Activated naive CD8-positive, alpha-beta T cell (primary cell): Measurements from ENCODE around the gene GFAP.

Source experiments
- H3K27ac Mint-ChIP-seq: one replicate; pipeline ENCODE4 v1.8.0; 2021; ENCODE audit warnings: mixed read lengths
- H3K27me3 Mint-ChIP-seq: one replicate; pipeline ENCODE4 v1.8.0; 2021; ENCODE audit warnings: mixed read lengths
- H3K36me3 Mint-ChIP-seq: one replicate; pipeline ENCODE4 v1.8.0; 2021; ENCODE audit warnings: mixed read lengths
- H3K4me1 Mint-ChIP-seq: one replicate; pipeline ENCODE4 v1.8.0; 2021; ENCODE audit warnings: low read depth, mixed read lengths
- H3K4me3 Mint-ChIP-seq: one replicate; pipeline ENCODE4 v1.8.0; 2021; ENCODE audit warnings: mild to moderate bottlenecking, mixed read lengths
- H3K9me3 Mint-ChIP-seq: one replicate; pipeline ENCODE4 v1.8.0; 2021; ENCODE audit warnings: low read depth, mixed read lengths

Gene GFAP

DNA sequence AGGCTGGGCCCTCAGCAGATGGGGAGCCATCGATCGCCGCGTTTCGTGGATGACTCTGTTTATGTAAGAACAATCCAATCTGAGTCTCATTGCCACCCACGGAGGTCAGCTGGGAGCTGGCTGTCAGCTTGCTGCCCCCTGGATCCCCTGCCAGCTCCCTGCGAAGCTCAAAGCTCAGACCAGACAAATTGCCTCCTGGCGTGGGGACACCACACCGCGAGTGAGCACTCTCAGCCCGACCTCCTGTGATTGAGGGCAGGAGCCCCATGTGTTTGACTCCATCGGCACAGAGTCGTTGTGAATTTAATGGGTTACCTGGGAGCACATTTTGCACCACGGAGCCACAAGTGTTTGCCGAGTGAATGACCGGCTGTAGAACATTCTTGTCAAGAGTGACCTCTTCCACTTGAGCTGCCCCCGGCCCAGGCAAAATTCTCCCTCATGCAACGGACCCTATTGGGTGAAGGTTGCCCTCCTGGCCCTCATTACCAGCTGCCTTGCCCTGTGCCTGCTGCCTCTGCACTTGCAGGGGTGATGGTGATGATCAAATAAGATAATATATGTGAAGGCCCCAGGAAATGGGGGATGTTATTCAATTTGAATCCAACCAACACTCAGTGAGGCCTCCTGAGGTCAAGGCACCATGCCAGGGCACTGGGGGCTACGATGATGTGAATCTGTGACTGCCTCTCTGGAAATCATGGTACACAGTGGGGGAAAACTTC, 7.6 kb upstream of the GFAP start:
- Mint-ChIP-seq H3K27ac (no peak overlapping the region), H3K36me3 (no peaks in the 10 kb centered on the region), H3K4me3 (no peak overlapping the region)

DNA sequence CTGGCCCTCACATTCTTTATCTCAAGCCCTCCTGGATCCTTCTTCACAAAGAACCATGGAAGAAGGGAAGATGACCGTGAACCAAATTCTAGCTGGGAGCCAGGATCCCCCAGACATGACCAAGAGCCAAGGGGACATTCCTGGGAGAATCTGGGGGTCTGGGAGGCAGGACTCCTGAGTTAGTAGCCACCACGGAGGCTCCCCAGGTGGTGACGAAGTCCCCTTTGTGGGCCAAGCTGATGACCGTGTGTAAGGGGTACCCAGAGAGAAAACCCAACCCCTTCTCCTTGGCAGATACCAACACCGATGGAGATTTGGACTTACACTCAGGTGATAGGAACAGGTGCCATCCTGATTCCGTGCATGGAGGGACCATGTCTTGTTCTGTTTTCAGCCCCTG, 6.8 kb upstream of the GFAP start:
- Mint-ChIP-seq H3K4me1 (no peaks in the 10 kb centered on the region), H3K36me3 (no peaks in the 10 kb centered on the region), H3K27ac (no peak overlapping the region), H3K4me3 (no peak overlapping the region), H3K9me3 (no peaks in the 10 kb centered on the region), H3K27me3 (no peaks in the 10 kb centered on the region)

More for the DNA sequence above, 7.6 kb upstream of the GFAP start:
- no peaks in the 10 kb centered on the region for H3K9me3 Mint-ChIP-seq
- H3K4me1 Mint-ChIP-seq, result no peaks in the 10 kb centered on the region
- no peaks in the 10 kb centered on the region for H3K27me3 Mint-ChIP-seq

DNA sequence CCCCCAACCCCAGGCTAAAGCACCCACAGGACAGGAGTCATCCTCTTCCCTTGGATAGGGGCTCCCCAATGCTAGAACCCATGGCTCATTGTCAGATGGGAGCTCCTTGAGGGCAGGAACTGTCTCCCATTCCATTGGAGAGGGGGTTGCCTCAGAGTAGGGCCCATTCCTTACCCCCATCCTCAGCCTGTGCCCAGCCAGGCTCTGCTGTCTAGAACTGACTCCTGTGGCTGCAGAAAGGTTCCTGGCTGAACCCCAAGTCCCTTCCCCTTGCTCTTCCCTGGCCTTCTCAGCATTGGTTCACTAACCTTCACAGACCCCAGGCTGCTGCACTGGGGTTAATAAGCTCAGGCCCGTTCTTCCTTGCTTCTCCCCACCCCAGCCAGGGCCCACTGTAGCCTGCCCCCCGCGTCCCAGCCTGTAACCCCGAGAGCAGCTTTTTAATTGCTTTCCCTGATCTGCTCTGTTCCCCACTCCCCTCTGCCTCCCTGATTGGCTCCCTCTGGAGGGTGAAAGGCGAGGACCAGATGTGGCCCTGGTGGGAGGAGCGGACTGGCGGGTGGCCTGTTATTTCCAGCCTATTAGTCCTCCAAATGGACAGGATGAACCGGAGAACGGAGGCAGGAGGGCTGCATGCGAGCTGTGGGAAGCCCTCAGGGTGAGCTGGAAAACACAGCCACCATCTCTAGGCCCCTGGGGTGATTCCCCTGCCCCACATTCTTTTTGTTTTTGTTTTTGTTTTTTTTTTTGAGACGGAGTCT, 6.0 kb upstream of the GFAP start:
- Mint-ChIP-seq H3K27ac (no peak overlapping the region), H3K27me3 (no peaks in the 10 kb centered on the region), H3K4me1 (no peaks in the 10 kb centered on the region), H3K9me3 (no peaks in the 10 kb centered on the region), H3K4me3 (no peak overlapping the region), H3K36me3 (no peaks in the 10 kb centered on the region)

DNA sequence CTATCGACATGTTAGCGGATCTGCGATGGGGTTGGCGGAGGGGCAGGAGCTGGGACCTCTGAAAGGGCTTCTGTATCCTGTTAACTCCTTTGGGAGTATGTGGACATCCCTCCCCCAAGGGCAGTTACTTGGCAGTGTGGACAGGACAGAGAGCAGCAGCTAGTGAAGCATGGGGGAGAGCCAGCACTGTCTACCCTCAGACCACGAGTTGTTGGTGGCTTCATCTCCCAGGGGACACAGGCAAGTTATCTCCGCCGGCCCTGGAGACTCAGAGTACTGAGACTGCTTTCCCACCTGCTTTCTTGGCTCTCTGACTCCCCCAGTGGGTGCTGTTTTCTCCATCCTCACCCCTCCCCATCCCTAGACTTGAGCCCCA, 5.3 kb upstream of the GFAP start:
- Mint-ChIP-seq H3K36me3 (no peaks in the 10 kb centered on the region), H3K4me1 (no peaks in the 10 kb centered on the region), H3K9me3 (no peaks in the 10 kb centered on the region), H3K27me3 (no peaks in the 10 kb centered on the region), H3K27ac (no peak overlapping the region), H3K4me3 (no peak overlapping the region)

DNA sequence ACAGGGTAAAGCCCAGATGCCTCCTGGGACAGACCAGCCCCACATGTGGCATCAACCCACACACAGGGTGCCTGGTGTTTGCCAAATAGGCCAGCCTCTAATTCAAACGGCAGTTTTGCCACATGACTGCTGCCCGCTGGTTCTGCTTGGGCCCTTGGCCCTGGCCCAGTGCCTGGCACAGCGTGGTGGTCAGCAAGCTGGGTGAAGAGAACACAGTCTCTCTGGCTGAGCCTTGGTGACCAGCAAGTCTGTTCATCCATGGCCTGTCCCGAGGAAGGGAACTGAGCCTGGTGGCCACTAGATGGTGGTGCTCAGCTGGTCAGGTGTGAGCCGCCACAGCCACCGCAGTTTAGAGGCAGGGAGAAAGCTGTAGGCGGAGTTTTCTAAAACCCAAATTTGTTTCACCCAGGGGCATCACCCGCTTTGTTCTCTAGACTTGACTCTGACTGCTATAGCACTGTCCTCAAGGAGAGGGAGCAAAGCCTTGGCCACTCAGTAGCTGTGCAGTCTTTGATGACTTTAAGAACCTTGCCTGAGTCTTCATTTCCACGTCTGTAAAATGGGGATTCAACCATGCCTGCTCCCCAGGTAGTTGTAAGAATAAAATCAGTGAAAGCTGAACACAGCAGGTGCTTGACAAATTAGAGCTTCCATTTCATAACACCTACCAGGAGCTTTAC, 4.7 kb upstream of the GFAP start:
- no peaks in the 10 kb centered on the region for H3K9me3 Mint-ChIP-seq
- no peaks in the 10 kb centered on the region for H3K27me3 Mint-ChIP-seq
- no peak overlapping the region for H3K4me3 Mint-ChIP-seq
- no peaks in the 10 kb centered on the region for H3K4me1 Mint-ChIP-seq
- H3K27ac Mint-ChIP-seq, result no peak overlapping the region
- H3K36me3 Mint-ChIP-seq, result no peaks in the 10 kb centered on the region

DNA sequence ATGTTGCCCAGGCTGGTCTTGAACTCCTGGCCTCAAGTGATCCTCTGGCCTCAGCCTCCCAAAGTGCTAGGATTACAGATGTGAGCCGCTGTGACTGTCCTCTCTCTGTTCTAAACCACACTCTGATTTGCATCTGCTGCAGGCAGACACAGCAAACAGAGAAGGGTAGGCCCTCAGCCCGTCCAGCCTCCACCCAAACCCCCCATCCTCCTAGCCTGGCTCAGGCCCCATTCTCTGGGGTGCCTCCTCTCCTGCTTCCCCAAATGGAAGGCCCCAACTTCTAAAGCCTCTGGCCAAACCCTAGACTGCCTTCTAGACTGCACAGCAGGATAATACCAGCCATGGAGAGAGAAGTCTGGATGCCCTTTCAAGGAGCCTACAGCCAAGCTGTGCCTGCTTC, 4.1 kb upstream of the GFAP start:
- no peaks in the 10 kb centered on the region for H3K36me3 Mint-ChIP-seq
- no peak overlapping the region for H3K27ac Mint-ChIP-seq
- H3K4me1 Mint-ChIP-seq, result no peaks in the 10 kb centered on the region
- H3K4me3 Mint-ChIP-seq, result no peak overlapping the region
- no peaks in the 10 kb centered on the region for H3K27me3 Mint-ChIP-seq
- H3K9me3 Mint-ChIP-seq, result no peaks in the 10 kb centered on the region

DNA sequence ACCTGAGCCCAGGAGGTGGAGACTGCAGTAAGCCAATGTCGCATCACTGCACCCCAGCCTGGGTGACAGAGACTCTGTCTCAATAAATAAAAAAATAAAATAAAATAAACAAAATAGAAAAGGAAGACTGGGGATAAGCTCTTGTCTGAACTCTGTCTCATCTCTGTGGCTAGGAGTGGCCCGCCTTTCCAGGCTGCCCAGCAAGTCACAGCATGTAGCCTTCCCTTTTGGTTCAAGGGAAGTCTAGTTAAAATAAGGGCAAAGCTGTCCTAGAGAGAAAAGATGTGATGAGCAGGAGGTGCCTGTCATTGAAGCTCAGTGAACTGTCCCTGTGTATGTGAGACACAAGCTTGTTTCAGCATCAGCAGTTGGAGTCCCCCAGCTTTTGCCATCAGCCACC, 2.7 kb upstream of the GFAP start:
- Mint-ChIP-seq H3K27me3 (peaks cover 7% of the 10 kb centered on the region), H3K4me3 (no peak overlapping the region), H3K27ac (no peak overlapping the region), H3K9me3 (no peaks in the 10 kb centered on the region), H3K36me3 (no peaks in the 10 kb centered on the region), H3K4me1 (peaks cover 2% of the 10 kb centered on the region)

DNA sequence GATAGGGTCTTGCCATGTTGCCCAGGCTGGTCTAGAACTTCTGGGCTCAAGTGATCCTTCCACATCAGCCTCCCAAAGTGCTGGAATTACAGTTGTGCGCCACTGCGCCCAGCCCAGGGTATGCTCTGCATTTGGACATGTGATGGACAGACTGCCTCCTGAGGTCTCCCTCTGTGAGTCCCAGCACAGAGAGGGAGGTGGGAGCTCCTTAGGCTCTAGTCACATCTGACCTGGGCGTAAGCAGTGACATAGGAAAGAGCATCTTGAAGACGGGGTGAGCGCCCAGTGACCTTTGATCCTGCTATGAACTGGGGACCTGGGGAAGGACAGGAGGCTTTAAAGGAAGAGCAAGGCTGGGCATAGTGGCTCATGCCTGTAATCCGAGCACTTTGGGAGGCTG, 2.2 kb upstream of the GFAP start:
- Mint-ChIP-seq H3K27ac (no peak overlapping the region), H3K27me3 (peaks cover 9% of the 10 kb centered on the region), H3K4me3 (no peak overlapping the region), H3K4me1 (peaks cover 2% of the 10 kb centered on the region), H3K36me3 (no peaks in the 10 kb centered on the region), H3K9me3 (no peaks in the 10 kb centered on the region)

DNA sequence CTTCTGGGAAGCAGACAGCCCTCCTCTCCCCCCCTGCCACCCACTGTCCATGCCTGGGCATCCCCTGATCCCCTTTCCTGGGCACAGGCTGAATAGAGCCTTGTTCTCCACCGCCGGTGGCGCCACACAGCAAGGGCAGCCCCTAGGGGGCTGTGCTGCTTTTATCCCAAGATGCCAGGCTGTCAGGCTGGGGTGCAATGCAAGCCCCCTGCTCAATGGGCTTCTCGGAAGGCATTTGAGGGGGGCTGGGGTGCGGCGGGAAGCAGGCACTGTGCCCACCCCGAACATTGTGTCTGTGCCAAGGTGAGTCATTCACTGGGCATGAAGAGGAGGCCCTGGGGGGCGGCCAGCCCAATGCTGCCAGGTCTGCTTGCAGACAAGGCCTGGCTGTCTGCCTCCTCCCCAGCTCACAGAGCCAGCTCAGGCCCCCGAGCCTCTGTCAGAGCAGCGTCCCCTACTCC, 1.5 kb upstream of the GFAP start:
- Mint-ChIP-seq H3K9me3 (no peaks in the 10 kb centered on the region), H3K36me3 (no peaks in the 10 kb centered on the region), H3K4me1 (peaks cover 2% of the 10 kb centered on the region), H3K4me3 (no peak overlapping the region), H3K27ac (no peak overlapping the region), H3K27me3 (peaks cover 10% of the 10 kb centered on the region)

DNA sequence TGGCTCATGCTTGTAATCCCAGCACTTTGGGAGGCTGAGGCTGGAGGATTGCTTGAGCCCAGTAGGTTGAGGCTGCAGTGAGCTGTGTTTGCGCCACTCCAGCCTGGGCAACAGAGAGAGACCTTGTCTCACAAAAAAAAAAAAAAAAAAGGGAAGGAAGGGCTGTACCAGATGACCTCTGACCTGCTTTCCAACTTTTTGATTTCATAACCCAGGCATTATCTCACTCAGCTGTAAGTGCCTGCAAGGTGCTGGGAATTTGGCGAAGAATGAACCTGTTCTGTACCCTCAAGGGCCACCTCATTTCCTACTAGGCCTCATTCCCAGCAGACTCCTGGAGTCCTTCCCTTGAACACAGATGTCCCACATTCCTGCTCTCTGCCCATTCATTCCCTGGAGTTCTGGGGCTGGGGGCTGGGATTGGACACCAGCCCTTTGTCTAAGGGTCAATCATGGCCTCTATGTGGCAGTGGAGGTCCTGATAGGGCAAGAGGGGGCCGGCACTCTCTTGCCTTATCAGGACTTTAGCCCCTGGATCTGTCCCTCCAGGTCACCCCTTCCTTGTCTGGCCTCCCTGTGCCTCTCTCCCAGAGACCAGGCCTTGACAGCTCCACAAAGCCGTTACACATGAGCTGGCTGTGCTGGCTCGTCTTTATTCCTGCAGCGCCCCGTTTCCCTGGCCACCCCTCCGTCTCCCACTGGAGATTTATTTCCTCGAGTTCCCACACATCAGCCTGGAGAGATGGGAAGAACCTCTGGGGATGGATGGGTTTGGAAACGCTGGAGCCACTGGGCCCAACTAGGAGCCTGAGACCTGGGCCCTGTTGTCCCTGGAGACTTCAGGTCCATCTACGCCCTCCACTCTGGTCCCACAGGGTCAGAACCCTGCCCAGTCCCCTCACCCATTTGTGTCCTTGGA, 821 bp upstream of the GFAP start:
- Mint-ChIP-seq H3K27me3 (peaks cover 10% of the 10 kb centered on the region), H3K27ac (no peak overlapping the region), H3K9me3 (no peaks in the 10 kb centered on the region), H3K36me3 (no peaks in the 10 kb centered on the region), H3K4me1 (peaks cover 2% of the 10 kb centered on the region), H3K4me3 (no peak overlapping the region)

DNA sequence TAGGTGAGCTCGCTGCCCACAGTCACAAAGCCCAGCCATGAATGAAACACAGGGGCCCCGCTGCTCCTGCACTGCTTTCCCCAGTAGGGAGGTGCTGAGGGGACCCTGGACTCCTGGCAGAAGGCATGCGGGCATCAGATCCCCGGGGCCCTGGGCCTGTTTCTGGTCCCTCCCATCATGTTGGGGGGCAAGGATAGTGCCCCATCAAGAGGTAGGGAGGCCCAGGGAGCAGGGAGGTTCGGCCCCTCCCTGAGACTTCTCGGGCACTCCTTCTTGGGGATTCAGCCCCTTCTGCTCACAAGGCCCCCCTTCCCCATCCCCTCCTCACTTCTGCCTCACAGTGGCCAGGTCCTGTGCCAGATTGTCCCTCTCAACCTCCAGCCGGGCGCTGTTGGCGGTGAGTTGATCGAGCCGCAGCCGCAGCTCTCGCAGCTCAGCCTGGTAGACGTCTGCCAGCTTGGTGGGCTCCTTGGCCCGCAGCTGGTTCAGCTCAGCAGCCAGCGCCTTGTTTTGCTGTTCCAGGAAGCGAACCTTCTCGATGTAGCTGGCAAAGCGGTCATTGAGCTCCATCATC, 515 bp downstream of the GFAP start:
- Mint-ChIP-seq H3K4me3 (no peak overlapping the region), H3K4me1 (peaks cover 6% of the 10 kb centered on the region), H3K9me3 (no peaks in the 10 kb centered on the region), H3K36me3 (no peaks in the 10 kb centered on the region), H3K27ac (no peak overlapping the region), H3K27me3 (peaks cover 10% of the 10 kb centered on the region)

DNA sequence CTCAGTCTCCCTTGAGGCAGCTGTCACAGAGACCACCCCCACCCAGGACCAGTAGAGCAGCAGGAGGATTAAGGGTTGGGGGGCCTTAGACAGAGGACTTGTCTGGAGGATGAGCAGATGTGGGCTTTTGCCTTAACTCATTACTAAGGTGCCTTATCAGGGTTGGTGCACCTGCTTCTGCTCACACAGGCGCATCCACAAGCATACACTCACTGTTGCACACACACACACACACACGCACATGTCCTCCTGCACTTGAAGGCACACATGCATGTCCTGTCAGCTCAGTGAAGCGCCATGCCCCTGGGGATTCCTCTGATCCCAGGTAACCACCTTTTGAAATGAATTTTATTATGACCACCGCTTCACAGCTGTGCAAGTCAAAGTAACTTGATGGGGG, 1.2 kb downstream of the GFAP start:
- H3K4me1 Mint-ChIP-seq, result peaks cover 6% of the 10 kb centered on the region
- no peaks in the 10 kb centered on the region for H3K9me3 Mint-ChIP-seq
- no peak overlapping the region for H3K27ac Mint-ChIP-seq
- H3K27me3 Mint-ChIP-seq, result peaks cover 10% of the 10 kb centered on the region
- no peaks in the 10 kb centered on the region for H3K36me3 Mint-ChIP-seq
- no peak overlapping the region for H3K4me3 Mint-ChIP-seq

DNA sequence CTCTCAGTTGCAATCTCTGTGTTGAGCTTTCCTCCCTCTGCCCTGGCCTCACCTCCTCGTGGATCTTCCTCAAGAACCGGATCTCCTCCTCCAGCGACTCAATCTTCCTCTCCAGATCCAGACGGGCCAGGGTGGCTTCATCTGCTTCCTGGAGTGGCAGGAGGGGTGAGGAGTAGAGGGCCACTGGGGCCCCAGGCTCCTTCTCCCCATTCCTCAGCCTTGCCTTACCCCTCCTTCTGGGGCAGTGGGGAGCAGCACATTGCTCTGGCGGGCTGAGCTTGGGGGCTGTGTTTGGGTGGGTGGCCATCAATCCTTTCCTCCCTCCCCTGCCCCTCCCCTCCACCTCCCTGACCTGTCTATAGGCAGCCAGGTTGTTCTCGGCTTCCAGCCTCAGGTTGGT, 1.6 kb downstream of the GFAP start:
- no peak overlapping the region for H3K27ac Mint-ChIP-seq
- peaks cover 6% of the 10 kb centered on the region for H3K4me1 Mint-ChIP-seq
- H3K4me3 Mint-ChIP-seq, result no peak overlapping the region
- H3K9me3 Mint-ChIP-seq, result no peaks in the 10 kb centered on the region
- peaks cover 10% of the 10 kb centered on the region for H3K27me3 Mint-ChIP-seq
- no peaks in the 10 kb centered on the region for H3K36me3 Mint-ChIP-seq

DNA sequence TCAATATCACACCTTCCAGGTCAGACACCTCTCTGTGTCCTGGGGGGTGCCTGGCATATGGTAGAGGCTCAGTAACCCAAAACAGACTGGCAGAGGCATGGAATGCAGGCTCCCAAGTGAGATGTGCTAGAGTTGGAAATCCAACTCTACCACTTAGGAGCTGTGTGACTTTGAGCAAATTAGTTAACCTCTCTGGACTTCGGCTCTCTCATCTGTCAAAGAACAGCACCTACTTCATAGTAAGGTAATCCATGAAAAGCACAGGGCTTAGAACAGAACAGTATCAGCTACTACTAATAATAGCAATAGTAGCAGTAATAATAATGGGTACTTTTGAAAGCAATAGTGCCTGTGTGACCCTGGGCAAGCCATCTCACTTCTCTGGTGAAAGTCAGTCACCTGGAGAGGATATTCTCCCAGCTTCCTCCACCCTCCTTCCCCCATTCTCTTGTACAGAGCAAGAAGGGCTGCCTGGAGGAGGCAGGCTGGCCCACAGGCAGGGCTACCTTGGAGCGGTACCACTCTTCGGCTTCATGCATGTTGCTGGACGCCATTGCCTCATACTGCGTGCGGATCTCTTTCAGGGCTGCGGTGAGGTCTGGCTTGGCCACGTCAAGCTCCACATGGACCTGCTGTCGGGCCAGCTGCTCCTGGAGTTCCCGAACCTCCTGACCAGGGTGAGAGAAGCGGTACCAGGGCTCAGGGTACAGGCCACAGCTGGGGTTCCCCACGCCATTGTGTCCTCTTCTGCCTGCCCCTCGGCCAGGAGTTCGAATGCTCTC, 2.3 kb downstream of the GFAP start:
- Mint-ChIP-seq H3K27me3 (peaks cover 10% of the 10 kb centered on the region), H3K27ac (no peak overlapping the region), H3K36me3 (no peaks in the 10 kb centered on the region), H3K4me3 (no peak overlapping the region), H3K4me1 (peaks cover 6% of the 10 kb centered on the region), H3K9me3 (no peaks in the 10 kb centered on the region)
